AG08396 (cell line): ENCODE data around the gene BCKDHA.
"Not testable (repeated sequence)": the region's sequence is repeated elsewhere in the genome, so short reads cannot be mapped to it uniquely, and the experiment has no call there.

Experiments used
- DNase-seq: peaks from one replicate; pipeline ENCODE4 v3.0.0; 2012; ENCODE audit warnings: low spot score, mixed read lengths

BCKDHA gene

DNA sequence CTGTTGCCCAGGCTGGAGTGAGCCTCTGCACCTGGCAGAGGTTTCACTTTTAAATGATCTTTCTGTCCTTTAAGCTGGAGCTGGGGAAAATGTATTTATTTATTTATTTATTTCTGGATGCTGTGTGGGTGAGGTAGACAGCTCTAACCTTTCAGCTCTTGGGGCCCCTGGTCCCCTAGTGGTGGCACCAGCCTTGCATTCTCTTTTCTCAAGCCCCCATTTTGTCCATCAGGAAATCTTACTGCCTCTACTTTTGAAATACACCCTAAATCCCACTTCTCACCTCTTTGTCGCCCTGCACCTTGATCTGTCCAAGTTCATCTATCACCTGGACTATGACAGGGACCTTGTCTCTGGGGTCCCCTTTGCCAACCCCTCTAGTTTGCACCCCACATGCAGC is 31.5 kb upstream of the BCKDHA start:
- DNase-seq = no peak

DNA sequence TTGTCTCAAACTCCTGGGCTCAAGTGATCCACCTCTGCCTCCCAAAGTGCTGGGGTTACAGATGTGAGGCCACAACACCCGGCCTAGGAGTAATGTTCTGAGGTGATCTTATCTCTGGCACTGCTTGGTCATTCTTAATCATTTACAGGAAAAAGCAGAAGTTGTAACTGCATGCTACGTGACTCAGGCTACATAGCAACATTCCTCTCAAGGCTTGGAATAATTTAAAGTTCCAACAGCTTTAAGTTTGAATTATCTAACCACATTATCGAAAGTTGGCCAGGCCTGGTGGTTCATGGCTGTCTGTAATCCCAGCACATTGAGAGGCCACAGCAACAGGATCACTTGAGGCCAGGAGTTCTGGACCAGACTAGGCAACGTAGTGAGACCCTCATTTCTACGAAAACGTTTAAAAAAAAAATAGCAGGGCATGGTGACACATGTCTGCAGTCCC is 29.7 kb upstream of the BCKDHA start:
- peak; percentile 61 for DNase-seq

DNA sequence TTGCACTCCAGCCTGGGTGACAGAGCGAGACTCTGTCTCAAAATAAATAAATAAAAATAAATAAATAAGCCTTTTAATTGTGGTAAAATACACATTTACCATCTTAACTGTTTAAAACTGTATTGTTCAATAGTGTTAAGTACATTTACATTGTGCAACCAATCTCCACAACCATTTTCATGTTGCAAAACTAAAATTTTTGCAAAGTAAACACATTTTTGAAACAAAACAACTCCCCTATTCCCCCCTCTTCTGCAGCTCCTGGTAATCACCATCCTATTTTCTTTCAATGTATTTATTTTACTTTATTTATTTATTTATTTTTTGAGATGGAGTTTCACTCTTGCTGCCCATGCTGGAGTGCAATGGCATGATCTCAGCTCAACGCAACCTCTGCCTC is 27.8 kb upstream of the BCKDHA start:
- DNase-seq = no peak

DNA sequence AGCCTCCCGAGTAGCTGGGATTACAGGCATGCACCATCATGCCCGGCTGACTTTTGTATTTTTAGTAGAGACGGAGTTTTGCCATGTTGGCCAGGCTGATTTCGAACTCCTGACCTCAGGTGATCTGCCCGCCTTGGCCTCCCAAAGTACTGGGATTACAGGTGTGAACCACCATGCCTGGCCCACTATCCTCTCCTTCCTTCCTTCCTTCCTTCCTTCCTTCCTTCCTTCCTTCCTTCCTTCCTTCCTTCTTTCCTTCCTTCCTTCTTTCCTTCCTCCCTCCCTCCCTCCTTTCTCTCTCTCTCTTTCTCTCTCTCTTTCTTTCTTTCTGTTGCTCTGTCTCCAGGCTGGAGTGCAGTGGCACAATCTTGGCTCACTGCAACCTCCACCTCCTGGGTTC is 26.5 kb upstream of the BCKDHA start:
- not testable (repeated sequence) for DNase-seq

DNA sequence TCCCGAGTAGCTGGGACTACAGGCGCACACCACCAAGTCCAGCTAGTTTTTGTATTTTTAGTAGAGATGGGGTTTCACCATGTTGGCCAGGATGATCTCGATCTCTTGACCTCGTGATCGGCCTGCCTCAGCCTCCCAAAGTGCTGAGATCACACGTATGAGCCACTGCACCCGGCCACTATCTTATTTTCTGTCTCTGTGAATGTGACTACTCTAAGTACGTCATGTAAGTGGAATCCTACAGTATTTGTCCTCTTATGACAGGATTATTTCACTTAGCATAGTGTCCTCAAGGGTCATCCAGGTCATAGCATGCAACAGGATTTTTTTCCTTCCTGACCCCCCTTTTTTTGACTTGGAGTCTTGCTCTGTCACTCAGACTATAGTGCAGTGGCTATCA is 26.1 kb upstream of the BCKDHA start:
- no peak for DNase-seq

DNA sequence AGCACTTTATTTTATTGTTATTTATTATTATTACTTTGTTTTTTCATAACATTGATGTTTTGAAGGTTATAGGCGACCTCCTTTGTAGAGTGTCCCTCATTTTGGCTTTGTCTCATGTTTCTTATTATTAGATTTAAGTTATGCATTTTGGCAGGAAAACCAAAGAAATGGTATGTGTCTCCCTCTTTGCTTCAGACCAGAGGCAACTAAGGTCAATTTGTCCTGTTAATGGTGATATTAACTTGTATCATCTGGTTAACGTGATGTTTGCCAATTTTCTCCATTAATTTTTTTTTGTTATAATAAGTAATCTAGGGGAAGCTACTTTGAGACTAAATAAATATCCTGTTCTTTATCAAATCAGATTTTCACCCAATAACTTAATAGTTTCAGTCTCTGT is 25.1 kb upstream of the BCKDHA start:
- no peak for DNase-seq

DNA sequence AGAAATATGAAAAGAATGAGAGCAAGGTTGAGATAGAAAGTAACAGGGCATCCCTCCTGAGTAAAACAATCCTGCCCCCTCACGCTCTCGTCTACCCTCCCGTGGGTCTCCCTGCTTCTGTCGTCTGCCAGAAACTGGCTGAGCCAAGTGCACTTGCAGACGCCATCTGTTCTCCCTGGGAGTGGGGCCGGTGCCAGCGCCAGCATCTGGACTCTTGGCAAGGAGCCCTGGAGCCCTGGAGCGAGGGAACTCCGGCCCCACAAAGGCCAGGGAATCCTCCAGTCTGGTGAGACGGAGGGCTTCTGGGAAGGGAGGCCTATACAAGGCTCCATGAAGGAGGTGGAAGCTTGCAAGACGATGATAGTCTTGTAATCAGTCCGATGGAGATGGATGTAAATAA is 23.6 kb upstream of the BCKDHA start:
- peak; percentile 77 for DNase-seq

DNA sequence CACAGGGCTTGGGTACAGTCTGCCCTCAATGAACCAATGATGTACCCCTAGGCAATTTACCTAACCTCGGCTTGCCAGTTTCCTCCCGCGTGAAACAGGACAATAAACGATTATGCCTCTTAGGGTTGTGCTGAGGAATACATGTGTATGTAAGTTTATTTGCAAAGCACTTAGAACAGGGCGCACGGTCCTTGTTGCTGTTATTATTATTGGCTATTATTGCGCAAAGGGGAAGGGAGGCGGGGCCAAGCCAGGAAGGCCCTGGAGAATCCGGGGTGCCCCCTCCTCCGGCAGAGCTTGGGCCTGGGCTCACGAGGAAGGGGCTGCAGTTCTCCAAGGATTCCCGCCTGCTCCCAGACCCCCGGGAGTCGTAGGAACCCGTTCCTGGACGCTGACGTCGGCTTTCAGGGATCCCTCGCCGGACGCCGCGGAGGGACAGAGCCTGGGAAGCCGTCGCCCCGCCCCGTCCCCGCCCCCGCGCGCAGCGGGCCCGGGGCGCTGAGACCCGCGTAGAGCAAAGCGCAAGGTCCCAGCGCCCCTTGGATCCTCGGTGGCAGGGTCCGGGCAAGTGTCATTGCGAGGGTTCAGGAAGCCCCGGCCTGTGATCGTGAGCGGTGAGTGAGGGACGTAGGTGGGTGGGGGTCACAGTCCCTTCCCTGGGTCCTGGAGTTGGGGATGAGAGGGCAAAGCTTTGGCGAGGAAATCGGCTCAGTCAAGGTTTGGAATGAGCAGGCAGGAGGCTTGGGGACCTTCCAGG is 21.2 kb upstream of the BCKDHA start, which contains the start of gene TMEM91:
Gene TMEM91 (plus strand): TSS at position 293 of the 757 bp plus-strand sequence. CDS start 1,777 bp downstream, outside the sequence.
- peak; percentile 54 for DNase-seq

DNA sequence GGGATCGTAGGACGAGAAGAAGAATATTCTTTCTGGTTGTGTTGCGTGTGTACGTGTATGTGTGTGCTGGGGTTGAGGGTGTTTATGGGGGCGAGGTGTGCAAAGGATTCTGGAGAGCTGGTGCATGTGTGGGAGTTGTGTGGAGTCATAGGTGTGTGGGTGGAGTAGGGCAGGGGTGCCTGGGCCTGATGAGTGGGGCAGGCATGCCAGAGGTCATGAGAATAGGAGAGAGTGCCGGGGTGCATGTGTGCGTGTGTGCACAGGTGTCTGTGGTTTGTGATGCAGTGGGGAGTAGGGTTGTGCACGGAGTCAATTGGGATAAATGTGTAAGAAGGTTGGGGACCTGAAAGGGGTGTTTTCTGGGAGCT is 20.6 kb upstream of the BCKDHA start:
- no peak for DNase-seq

DNA sequence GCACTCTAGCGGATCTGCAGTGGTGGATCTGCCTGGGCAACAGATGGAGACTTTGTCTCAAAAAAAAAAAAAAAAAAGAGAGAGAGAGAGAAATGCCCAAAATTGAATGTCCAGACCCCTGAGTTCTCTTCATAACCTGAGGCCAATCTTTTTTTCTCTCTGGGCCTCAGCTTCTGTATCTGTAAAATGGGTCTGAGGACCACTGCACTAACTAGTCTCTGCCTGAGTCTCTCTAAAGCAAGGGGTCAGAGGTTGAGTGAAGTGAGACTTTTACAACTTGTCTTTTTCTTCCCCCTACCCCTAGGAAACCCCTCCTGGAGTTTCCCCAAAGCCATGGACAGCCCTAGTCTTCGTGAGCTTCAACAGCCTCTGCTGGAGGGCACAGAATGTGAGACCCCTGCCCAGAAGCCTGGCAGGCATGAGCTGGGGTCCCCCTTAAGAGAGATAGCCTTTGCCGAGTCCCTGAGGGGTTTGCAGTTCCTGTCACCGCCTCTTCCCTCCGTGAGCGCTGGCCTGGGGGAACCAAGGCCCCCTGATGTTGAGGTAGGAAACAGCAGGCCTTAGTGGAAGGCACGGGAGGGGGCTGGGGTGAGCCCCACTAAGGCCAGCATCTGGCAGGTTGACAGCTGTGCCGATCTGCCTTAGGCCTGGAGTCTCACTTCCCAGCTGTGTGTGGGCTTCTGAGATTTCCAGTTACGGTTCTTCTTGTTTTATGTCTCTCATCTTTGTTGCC is 19.5 kb upstream of the BCKDHA start:
- DNase-seq = no peak

DNA sequence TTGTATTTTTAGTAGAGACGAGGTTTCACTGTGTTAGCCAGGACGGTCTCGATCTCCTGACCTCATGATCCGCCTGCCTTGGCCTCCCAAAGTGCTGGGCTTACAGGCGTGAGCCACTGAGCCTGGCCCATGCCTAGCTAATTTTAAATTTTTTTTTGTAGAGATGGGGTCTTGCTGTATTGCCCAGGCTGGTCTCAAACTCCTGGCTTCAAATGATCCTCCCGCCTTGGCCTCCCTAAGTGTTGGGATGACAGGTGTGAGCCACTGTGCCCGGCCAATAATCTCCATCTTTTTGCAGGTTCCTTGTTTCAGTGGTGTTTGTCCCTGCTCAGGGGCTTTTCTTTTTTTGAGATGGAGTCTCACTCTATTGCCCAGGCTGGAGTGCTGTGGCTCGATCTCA is 16.1 kb upstream of the BCKDHA start:
- not testable (repeated sequence) for DNase-seq

DNA sequence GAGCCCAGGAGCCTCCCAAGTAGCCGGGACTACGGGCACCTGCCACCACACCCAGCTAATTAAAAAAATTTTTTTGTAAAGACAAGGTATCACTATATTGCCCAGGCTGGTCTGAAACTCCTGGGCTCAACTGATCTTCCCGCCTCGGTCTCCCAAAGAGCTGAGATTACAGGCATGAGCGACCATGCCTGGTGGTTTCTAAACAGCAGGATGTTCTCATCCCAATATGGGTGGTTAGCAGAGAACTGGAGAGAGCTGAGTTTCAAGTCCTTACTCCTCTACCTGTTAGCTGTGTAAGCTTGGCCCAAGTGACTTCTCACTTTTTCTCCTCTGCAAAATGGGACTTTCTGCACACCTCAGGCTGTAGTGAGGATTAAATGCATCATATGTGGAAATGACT is 13.3 kb upstream of the BCKDHA start:
- DNase-seq = no peak

DNA sequence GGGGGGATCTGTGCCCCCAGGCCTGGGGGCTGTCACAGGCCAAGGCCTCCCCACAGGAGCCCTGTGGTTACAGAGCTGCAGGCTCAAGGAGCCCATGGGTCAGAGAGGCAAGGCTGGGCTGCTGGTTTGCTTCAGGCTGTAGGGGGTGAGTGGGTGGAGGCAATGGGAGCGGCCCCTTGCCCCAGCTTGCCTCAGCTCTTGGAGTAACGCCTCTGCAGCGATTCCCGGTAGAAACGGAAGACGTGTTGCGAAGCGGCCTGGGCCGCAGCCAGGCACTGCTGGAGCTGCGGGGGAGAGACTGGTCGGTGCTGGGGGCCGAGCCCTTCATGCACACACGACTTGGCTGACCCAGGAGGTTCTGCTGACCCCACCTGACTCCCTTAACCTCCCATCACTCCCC is 11.2 kb upstream of the BCKDHA start:
- no peak for DNase-seq

DNA sequence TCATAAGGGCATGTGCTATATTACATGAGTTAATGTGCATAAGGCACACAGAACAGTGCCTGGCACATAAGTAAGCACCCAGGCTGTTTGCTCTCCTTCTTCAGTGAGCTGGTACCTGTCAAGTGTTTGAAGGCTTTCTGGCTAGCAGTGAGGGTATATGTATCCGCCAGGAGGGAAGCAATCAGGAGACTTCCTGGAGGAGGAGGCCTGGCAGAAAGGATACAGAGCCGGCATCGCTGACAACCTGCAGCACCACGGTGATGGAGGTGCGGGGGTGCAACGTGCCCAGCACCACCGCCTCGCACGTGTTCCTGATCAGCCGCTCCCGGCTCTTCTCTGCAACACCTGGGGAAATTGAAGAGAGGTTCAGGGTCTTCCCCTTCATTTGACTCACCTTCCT is 6.0 kb upstream of the BCKDHA start:
- DNase-seq = no peak

DNA sequence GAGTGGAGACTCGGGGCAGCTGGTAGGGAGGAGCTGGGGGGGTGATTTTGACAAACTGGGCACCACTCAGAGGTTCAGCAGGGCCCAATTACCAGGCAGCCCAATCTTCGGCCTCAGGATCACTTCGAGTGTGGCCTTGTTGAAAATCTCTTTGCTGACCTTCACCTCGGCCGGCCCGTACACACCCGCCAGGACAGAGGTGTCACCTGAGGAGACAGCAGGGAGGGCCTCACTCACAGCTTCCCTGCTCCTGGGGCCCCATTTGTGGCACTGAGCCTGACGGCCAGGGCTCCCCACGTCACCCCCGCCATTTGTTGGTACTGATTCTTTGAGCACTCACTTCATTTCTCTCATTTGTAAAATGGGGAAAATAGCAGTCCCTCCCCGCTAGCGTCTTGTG is 4.8 kb upstream of the BCKDHA start:
- no peak for DNase-seq

DNA sequence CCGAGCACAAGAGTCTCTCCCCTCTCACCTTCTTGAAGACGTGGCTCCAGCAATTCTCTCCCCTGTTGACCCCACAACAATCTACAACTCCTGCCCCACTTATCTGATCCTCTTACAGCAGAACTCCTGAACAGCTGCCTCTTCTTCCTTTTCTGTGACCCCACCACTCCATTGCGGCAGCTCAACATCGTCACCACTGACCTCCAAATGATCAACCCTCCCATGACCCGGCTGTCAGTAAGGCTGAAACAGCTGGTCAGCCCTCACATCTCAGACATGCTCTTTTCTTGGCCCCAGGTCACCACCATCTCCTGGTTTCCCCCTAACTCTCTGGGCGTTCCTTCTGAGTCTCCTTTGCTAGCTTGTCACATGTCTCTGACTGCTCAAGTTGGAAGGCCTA is 2.3 kb upstream of the BCKDHA start:
- DNase-seq = no peak

DNA sequence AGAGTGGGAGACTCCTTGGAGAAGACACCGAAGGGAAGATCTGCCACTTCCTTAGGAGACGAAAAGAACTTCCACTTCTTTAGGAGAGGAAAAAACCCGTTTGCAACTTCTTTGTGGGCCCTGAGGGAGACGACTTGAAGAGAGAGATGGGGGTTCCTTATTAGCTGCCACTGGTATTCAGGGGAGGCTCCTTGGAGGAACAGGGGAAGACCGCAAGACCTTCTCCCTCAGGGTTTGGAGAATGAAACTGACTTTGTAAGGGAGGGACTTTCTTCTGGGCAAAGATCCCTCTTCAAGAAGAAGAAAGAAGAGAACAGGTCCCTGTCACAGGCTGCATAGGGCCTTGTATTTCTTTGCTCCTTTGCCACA is 416 bp downstream of the BCKDHA start:
- no peak for DNase-seq

DNA sequence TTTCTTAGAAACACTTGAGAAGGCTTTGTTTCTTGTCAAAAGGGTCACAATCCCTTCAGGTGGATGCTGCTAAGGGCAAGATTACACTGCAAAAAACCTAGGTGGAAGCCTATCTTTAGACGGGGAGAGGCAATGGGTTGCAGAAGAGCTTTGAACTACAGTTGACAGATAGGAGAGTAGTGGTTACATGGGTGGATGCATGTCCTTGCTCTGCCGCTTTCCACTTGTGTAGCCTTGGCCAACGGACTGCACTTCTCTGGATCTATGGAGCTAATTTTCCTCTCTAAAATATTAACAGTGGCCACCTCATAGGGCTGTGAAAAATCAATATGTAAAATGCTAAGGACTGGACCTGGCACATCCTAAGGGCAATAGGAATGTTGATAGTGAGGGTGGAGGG is 980 bp downstream of the BCKDHA start:
- no peak for DNase-seq

DNA sequence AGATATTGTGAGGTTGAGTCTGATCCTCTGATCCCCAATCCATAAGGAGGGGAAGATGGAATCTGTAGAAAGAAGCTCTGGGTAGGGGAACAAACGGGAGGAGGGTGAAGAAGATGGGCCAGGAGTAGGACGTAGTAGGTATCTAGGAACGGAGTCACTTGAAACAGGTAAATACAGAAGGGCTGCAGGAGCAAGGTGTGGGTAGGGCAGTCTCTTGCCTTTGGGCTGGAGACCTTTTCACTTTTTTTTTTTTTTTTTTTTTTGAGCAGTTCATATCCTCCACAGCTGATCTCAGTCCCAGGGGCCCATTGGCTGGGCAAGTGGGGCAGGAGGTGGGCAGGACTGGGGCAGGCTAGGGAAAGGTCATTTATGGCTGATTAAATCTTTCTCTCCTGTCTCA is 1.5 kb downstream of the BCKDHA start:
- no peak for DNase-seq

DNA sequence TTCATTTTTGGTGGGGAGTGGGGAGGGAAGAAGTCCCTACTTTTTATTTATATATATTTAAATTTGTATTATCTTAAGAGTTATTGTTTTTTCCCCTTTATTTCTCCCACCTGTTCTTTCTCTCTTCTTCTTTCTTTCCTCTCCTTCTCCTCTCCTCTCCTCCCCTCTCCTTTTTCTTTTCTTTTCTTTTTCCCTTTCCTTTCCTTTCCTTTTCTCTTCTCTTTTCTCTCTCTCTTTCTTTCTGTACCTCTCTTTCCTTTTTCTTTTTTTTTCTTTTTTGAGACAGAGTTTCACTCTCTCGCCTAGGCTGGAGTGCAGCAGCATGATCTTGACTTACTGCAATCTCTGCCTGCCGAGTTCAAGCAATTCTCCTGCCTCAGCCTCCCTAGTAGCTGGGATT is 1.9 kb downstream of the BCKDHA start:
- no peak for DNase-seq

DNA sequence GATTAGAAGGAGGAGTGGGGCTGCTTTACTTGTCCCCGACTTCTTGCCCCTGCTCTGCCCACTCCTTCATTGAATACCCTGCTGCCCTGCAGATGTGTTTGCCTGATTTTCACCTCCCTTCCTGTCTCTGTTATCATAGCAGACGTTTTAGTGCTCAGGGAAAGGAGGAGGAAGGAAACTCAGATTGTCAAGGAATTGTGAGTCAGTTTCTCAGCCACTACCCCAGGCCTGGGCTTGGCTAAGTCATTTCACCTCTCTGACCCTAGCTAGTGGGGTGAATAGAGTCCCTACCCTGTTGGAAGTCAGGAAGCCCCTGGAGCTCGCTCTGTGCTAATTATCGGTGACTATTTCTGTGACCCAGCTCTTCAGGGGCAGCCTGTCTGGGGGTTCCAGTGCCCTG is 3.9 kb downstream of the BCKDHA start:
- DNase-seq = no peak

DNA sequence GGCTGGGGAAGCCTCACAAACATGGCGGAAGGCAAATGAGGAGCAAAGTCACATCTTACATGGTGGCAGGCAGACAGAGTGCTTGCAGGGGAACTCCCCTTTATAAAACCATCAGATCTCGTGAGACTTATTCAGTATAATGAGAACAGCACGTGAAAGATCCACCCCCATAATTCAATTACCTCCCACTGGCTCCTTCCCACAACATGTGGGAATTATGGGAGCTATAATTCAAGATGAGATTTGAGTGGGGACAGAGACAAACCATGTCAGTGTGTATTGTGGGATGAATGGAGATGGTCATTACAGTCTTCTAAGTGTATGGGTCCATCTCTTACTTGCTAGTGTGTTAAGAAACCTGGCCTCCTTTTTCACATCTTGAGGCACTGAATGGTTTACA is 4.4 kb downstream of the BCKDHA start:
- no peak for DNase-seq

DNA sequence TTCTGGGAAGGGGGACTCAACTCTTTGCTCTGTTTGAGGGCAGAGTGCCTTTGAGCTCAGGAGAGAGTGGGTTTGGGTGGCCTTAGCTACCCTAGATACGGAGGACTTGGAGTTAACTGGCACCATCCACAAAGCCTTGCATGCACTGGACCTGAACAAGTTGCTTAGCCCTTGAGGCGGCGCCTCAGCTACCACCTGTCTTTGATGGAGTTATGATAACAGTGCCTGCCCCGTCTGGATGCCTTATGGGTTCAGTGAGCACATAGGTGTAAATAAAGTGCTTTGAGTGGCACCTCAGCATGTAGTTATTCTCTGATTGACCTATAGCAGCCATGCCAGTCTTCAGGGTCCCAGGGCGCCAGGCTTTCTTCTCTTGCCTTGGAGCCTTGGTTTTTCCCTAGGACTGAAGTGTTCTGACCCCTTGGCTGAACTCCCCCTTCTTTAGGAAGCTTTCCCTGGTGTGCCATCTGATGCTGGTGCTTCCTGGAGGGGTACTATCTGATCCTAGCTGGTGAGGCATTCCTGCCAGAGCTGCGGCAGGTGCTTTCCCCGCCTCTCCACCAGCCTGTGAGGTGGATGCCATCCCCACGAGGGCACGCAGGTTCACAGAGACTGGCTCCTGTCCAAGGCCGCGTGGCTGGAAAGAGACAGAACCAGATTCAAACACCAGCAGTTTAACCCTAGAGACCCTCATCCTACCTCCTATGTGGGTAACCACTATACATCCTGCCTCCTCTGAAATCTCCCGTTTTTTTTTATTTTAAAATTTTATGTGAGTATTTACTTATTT is 5.8 kb downstream of the BCKDHA start:
- no peak for DNase-seq
